Right renal pelvis (tissue), 4 donors: ENCODE results near the gene ANKRD28. TPM values are rescaled to one million over a fixed set of nuclear protein-coding genes. Genes with fewer than 3 reads are reported as not detected.
"Not testable (repeated sequence)": the region's sequence is repeated elsewhere in the genome, so short reads cannot be mapped to it uniquely, and the experiment has no call there.

ENCODE experiments used
- DNase-seq, 4 donors: peaks; one replicate each; pipeline ENCODE4 v3.0.0-alpha.2; 2013; ENCODE audit warnings: low read depth in 4 of 4, low spot score in 3 of 4, missing footprints in 1 of 4
- polyA plus RNA-seq, 4 donors: library from polyadenylated mRNA; unstranded; fragments of 120-200 nt; gene quantifications; one replicate each; pipeline ENCODE4 v1.2.1, GENCODE V29; 2013; ENCODE audit not compliant: insufficient read length in 4 of 4

Gene ANKRD28
- polyA plus RNA-seq = 10 to 100 TPM; 35.2 to 47.7 (median 45.1) TPM

DNA sequence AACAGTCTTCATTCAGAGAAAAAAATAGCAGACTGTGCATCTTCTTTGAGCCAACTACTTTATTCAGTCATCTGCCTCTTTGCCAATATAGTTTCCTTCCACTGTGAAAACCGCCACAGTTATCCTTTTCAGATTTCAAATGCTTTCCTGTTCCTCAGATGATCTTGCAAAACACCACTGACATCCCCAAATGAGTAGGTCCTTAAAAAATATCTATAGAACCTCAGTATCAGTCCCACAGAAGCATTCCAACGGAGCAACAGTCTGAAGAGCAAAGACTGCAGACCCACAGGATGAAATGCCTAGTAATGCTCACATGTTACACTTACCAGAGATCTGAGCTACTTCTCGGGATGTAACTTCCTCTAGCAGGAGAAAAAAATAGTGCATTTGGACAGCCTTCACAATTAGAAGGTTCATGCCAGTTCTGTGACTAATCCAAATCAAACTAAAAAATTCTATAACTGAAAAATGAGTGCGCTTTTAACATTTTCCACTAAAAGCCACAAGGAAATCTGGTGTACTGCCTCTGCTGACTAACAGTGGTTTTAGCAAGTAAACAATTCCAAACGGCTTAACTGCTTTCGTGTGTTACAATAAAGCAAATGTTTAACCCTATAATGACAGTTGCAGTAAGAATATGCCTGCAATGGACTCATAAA lies at the start of gene ANKRD28:
Gene ANKRD28, minus strand, starts transcription at position 338 of the 662 bp plus-strand sequence. CDS start 1,458 bp downstream, outside the sequence.
- peak in 1 of 4 donors; percentile 29 for DNase-seq

DNA sequence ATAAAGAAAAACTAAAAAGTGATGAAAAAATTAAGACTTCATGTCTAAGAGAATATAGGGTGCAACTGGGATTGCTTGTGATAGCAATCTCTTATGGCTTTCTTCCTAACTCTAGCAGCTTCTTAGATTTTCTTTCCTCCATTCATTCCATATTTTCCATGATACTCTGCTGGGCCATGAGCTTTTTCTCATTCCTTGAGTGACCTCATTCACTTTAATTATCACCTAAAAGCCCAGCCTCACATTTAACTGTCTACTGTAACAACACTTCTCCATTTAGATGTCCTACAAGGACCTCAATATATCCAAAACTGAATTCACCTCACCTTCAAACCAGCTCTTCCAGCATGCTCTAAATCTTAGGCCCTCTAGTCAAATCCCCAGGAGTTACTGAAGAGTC lies 49.5 kb upstream of the ANKRD28 start:
- DNase-seq = no peak

DNA sequence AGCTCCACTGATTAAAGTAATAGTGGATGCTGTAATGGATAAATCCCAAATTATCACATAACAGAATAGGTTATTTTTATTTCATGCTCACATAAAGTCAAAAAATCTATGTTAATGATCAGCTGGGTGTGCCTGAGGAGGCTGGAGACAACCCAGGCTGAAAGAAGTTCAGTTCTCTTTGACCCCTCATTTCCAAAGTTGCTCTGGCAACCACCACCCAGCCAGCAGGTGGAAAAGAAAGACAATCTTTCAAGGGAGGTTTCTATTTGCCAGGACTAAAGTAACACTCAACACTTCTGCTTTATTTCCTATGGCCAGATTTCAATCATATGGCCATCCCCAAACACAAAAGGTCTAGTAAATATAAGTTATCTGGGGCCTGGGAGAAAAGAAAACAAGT lies 48.8 kb upstream of the ANKRD28 start:
- no peak for DNase-seq

DNA sequence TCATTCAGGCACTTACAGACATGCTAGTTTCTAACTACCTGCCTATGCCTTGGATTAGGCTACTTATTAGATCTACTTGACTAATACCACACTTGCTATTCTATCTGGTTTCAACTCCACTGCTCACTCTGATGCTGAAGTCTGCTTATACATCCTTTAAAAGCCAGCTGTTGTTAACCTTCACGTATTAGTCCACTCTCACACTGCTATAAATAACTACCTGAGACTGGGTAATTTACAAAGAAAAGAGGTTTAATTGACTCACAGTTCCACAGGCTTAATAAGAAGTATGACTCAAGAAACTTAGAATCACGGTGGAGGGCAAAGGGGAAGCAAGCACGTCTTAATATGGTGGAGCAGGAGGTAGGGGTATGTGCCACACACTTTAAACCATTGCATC lies 47.7 kb upstream of the ANKRD28 start:
- DNase-seq = no peak

DNA sequence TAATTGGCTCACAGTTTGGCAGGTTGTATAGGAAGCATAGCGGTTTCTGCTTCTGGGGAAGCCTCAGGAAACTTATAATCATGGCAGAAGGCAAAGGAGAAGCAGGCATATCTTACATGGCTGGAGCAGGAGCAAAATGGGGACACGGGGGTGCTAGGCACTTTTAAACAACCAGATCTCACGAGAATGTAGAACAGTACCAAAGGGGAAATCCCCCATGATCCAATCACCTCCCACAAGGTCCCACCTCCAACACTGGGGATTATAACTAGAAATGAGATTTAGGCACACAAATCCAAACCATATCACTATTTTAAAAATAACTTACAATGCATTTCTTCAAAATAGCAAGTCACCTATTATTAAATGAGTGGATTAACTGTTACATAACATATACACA lies 47.1 kb upstream of the ANKRD28 start:
- no peak for DNase-seq

DNA sequence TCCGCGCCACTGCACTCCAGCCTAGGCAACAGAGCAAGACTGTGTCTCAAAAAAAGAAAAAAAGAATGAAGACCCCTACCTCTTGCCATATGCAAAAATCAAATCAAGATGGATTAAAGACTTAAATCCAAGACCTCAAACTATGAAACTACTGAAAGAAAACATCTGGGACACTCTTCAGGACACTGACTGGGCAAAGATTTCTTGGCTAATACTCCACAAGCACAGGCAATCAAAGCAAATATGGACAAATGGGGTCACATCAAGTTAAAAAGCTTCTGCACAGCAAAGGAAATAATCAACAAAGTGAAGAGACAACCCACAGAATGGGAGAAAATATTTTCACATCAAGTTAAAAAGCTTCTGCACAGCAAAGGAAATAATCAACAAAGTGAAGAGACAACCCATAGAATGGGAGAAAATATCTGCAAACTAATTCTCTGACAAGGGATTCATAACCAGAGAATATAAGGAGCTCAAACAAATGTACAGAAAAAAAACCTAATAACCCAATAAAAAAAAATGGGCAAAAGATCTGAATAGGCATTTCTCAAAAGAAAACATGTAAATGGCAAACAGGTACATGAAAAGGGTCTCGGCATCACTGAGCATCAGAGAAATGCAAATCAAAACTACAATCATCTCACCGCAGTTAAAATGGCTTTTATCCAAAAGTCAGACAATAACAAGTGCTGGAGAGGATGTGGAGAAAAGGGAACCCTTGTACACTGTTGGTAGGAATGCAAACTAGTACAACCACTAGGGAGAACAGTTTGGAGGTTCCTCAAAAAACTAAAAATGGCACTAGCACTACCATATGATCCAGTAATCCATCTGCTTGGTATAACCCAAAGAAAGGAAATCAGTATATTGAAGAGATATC lies 43.6 kb upstream of the ANKRD28 start:
- not testable (repeated sequence) for DNase-seq

DNA sequence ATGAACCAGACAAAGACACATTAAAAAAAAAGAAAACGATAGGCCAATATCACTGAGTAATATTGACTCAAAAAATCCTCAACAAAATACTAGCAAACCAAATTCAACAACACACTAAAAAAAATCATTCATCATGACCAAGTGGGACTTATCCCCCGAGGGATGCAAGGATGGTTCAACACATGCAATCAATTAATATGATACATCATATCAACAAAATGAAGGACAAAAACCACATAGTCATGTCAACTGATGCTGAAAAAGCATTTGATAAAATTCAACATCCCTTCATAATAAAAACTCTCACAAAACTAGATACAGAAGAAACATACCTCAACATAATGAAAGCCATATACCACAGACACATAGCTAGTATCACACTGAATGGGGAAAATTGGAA lies 41.8 kb upstream of the ANKRD28 start:
- no peak for DNase-seq

DNA sequence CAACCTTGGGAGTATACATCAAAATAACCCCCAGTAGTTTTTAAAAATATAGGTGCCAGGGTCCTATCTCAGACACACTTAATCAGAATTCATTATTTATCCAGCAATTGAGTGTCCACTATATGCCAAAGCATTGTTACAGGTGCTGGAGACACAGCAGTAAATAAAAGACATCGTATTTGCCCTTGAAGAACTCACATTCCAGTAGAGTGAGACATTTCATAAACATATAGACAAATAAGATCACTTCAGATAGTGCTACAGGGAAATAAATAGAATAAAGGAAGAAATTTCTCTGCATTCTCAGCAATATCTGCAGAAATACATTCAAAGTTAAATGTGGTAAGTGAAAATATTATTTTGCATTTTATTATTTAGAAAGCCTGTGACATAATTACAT lies 34.1 kb upstream of the ANKRD28 start:
- no peak for DNase-seq

DNA sequence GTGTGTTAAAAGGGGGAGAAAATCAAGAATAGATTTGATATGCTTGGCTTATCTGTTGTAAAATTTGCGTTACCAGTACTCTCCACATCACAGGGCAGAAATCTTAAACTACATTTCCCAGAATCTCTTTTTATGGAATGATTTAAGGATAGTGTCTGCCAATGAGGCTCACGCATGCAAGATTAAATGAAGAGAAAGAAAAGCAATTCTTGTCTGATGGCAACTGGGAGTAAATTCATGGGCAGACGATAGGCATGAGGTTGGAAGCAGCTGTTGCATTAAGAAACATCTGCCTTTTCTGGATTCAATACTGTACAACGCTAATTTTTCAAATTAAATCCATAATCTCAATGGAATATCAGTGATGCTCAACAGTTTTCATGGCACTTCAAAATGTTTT lies 27.2 kb upstream of the ANKRD28 start:
- no peak for DNase-seq

DNA sequence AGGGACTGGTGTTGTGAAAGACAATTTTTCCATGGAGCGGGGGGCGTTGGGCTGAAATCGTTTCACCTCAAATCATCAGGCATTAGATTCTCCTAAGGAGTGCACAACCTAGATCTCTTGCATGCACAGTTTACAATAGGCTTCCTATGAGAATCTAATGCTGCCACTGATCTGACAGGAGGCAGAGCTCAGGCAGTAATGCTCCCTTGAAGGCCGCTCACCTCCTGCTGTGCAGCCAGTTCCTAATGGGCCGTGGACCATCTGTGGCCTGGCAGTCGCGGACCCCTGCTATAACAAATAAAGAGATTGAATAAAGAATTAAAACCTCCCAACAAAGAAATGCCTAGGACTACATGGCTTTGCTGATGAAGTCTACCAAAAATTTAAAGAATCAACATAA lies 25.3 kb upstream of the ANKRD28 start:
- DNase-seq = no peak

DNA sequence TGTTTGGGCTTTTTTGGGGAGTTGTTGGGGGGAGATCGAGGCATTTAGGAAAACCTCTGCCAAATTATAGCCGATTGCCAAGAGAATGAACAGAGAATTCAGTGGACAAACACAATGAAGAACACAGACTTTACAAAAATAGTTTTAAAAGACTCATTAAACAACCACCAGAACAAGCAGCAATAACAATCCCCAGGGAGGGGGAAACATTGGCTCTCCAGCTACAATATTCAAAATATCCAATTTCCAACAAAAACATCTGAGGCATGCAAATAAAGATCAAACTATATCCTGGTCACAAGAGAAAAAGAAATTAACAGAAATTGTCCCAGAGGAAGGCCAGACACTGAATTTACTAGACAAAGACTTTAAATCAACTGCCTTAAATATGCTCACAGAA lies 24.5 kb upstream of the ANKRD28 start:
- no peak for DNase-seq

DNA sequence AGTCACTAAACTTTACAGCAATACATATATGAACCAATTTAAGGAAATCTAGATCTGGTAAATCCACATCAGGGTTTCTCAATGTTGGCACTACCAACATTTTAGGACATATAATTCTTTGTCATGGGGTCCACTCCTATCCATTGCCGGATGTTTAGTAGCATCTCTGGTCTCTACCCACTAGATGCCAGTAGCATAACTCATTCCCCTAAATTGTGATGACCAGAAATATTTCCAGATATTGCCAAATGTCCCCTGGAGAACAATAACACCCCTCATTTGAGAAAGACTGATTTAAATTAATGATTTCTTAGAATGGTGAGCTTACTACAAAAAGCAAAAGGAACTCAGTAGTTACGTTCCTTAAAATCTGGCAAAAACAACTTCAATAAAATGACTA lies 23.1 kb upstream of the ANKRD28 start:
- DNase-seq = no peak

DNA sequence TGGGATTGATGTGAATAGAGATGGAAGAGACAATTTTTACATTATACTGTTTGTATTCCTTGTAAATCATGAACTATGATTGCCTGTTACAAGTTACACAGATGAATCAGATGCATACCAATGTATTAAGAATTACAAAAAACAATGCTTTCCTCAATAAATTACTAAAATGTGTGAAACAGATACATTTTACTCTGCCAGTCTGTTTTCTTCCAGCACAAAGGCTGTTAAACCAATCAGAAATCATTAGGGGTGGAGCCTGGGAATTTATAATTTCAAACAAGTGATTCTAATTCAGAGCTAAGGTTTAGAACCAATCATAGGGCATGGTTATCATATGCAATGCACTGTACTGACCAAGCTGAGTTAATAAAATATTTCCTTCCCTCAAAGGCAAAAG lies 21.8 kb upstream of the ANKRD28 start:
- no peak for DNase-seq

DNA sequence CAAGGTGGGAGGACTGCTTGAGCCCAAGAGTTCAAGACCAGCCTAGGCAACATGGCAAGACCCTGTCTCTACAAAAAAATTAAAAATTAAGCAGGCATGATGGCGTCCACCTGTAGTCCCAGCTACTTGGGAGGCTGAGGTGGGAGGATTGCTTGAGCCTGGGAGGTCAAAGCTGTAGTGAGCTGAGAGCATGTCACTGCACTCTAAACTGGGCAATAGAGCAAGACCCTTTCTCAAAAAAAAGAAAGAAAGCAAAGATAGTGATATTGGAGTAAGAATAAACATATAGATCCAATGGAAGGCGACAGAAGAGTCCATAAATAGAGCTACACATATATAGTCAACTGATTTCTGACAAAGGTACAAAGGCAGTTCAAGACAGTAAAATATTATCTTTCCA lies 21.3 kb upstream of the ANKRD28 start:
- DNase-seq = no peak

DNA sequence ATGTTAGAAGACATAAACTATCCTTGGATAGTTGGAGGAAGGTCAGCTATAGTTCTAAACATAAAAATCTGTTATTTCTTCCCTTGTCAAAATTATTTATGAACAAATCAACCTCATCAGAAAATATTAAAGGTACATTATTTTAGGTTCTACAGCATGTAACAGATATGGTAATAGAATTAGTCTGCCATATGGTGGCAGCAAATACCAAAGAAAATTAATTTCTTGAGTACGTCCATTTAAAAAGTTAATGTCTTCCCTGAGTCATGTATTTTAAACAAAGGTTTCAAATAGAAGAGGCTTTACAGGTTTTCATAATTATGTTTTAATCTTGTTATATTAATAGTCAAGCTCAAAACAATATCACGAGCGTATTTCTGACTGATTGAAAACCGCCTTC lies 17.9 kb upstream of the ANKRD28 start:
- DNase-seq = no peak

DNA sequence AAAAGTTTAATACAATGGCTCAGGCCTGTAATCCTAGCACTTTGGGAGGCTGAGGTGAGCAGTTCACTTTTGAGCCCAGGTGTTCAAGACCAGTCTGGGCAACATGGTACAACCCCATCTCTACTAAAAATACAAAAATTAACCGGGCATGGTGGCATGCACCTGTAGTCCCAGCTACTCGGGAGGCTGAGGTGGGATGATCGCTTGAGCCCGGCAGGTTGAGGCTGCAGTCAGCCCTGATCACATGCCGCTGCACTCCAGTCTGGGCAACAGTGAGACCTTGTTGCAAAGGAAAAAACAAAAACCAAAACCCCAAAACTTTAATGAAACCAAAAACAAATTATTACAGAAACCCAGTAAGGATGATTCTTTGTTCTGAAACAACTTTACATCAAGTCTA lies 15.3 kb upstream of the ANKRD28 start:
- not testable (repeated sequence) for DNase-seq

DNA sequence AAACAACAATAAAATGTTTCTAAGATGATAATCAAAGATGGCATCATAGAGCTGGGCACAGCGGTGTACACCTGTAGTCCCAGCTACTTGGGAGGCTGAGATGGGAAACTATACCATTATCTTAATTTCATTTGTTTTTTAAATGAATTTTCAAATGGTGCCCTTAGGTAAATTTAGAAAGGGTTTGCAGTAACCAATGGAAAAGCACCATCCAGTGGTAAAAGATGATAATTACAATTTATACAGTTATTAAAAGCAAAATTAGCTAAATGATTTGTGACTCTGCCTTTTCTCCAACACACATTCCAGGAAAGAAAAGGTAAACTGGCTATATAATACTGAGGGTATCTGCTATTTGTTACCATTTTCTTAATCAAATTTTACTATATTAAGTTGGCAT lies 14.4 kb upstream of the ANKRD28 start:
- DNase-seq = no peak

DNA sequence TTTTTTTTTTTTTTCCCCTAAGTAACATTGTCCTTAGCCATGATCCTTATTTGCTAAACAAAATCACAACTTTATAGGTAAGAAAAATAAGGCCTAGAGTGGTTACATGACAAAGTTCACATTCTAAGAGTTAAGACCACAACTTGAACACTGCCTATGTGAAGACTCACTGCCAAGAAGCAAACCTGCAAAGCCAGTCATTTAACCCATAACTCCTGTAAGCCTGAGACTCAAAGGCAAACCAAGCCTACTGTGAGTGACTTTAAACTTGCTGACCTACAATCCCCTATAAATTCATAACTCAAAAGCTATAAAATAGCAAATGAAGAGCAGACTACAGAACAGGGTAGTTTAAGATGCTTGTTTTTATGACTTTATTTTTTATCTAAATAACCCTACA lies 12.9 kb upstream of the ANKRD28 start:
- no peak for DNase-seq

DNA sequence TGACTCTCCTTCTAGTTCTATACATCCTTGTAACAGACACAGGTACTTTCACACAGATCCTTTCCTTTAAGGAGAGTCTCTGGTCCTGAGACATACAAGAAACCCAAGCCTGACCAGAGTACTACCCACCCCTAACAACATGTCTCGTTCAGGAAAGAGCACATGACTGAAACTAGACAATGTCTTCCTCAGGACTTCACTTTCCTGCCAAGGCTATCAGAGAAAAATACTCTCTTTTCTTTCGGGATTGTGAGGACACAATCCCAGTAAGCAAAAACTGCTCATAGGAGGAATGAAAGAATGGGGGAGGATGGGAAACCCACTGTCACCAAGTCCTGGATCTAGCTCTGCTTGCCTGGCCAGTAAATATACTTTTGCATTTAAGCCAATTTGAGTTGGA lies 11.5 kb upstream of the ANKRD28 start:
- DNase-seq = no peak

DNA sequence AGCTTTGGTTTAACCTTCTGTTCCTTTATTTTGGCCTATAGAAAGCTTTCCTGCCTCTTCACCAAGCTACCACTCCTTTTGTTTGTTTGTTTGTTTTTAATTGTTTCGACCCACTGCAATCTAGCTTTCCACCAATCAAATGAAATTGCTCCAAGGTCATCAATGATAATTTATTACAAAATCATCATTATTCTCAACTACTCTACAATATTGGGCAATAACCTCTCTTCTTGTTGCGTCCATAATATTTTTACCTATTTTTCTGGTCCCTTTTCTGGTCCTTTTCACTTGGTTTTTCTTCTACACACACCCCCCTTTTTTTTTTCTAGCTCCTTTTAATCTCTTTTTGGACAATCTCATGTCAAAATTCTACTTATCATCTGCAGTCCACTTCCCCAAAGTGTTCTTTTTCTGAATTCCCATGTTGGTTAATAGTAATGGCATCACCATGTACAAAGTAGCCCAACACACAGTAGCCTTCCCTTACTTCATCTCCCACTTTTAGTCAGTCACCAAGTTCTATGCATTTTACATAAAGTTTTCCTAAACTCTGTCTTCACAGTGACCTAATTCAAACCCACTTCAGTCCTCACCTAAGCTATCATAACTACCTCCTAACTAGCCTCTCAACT lies 11.0 kb upstream of the ANKRD28 start:
- DNase-seq = no peak

DNA sequence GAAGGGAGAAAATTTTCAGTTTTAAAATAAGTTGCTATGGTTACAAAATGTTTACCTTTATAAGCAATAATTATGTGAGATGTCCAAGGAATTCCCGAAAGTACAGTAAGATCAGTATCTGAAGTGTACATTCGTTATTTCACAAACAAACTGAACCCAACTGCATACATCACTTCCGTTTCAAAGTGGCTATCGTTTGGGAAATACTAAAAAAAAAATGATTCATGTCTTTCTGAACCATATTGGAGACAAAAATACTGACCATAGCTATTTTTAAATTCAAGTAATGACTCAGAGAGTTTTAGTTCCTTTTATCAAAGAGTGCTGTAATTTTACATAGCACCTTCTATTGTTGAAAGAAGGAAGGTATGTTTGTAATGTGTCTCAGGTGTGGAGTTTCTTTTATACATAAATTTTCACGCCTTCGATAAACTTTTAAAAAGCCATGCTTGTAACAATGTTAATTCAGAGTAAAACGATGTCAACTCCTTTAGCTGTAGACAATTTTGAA lies 8.0 kb upstream of the ANKRD28 start:
- no peak for DNase-seq
